Measurements from ENCODE around the gene HPS5.
"Not testable (repeated sequence)": the region's sequence is repeated elsewhere in the genome, so short reads cannot be mapped to it uniquely, and the experiment has no call there.

HPS5 gene

GRCh38 chr11:18321969-18322711 is at the start of gene HPS5, which contains the start of gene GTF2H1:
Gene HPS5, minus strand, starts transcription at chr11:18322140. Its CDS starts 4,282 bp downstream, at chr11:18317858.
Gene GTF2H1, plus strand, starts transcription at chr11:18322567. Its CDS starts 10,508 bp downstream, at chr11:18333075.
- peak; percentile 86 to 92 for DNase-seq (ENCODE audit: low read depth in 2 of 2)

GRCh38 chr11:18371279-18371678 is 49.3 kb upstream of the HPS5 start:
- no peak for DNase-seq (ENCODE audit: low read depth in 2 of 2)

- no peak for DNase-seq (ENCODE audit: low read depth in 2 of 2)
These were observed 47.5 kb upstream of the HPS5 start for GRCh38 chr11:18369398-18369797.

GRCh38 chr11:18368221-18368620 is 46.3 kb upstream of the HPS5 start:
- no peak for DNase-seq (ENCODE audit: low read depth in 2 of 2)

- DNase-seq (ENCODE audit: low read depth in 2 of 2): no peak
These were observed 45.5 kb upstream of the HPS5 start for GRCh38 chr11:18367431-18367830.

GRCh38 chr11:18366286-18366685 is 44.3 kb upstream of the HPS5 start:
- DNase-seq (ENCODE audit: low read depth in 2 of 2): no peak

GRCh38 chr11:18365741-18366140 is 43.8 kb upstream of the HPS5 start:
- no peak for DNase-seq (ENCODE audit: low read depth in 2 of 2)

- no peak for DNase-seq (ENCODE audit: low read depth in 2 of 2)
These were observed 42.6 kb upstream of the HPS5 start for GRCh38 chr11:18364495-18365073.

- DNase-seq (ENCODE audit: low read depth in 2 of 2): no peak
These were observed 39.2 kb upstream of the HPS5 start for GRCh38 chr11:18361154-18361553.

GRCh38 chr11:18358646-18359045 is 36.7 kb upstream of the HPS5 start:
- no peak for DNase-seq (ENCODE audit: low read depth in 2 of 2)

GRCh38 chr11:18352581-18352980 is 30.6 kb upstream of the HPS5 start:
- DNase-seq (ENCODE audit: low read depth in 2 of 2): no peak

- DNase-seq (ENCODE audit: low read depth in 2 of 2): no peak
These were observed 25.7 kb upstream of the HPS5 start for GRCh38 chr11:18347471-18348125.

GRCh38 chr11:18332891-18333290 is 11.0 kb upstream of the HPS5 start:
- DNase-seq (ENCODE audit: low read depth in 2 of 2): no peak

- DNase-seq (ENCODE audit: low read depth in 2 of 2): no peak
These were observed 10.4 kb upstream of the HPS5 start for GRCh38 chr11:18332302-18332701.

GRCh38 chr11:18330921-18331320 is 9.0 kb upstream of the HPS5 start:
- DNase-seq (ENCODE audit: low read depth in 2 of 2): no peak

- no peak for DNase-seq (ENCODE audit: low read depth in 2 of 2)
These were observed 7.4 kb upstream of the HPS5 start for GRCh38 chr11:18329196-18329870.

- DNase-seq (ENCODE audit: low read depth in 2 of 2): no peak
These were observed 2.4 kb upstream of the HPS5 start for GRCh38 chr11:18324381-18324780.

- not testable (repeated sequence) for DNase-seq (ENCODE audit: low read depth in 2 of 2)
These were observed 1.9 kb upstream of the HPS5 start for GRCh38 chr11:18323881-18324280.

GRCh38 chr11:18322818-18323570 is 1.1 kb upstream of the HPS5 start:
- no peak for DNase-seq (ENCODE audit: low read depth in 2 of 2)

- DNase-seq (ENCODE audit: low read depth in 2 of 2): no peak
These were observed 367 bp downstream of the HPS5 start for GRCh38 chr11:18321578-18321968.

- no peak for DNase-seq (ENCODE audit: low read depth in 2 of 2)
These were observed 1.3 kb downstream of the HPS5 start for GRCh38 chr11:18320617-18321016.

- DNase-seq (ENCODE audit: low read depth in 2 of 2): no peak
These were observed 2.0 kb downstream of the HPS5 start for GRCh38 chr11:18319914-18320313.

All from stimulated activated CD4-positive, alpha-beta T cell treated with anti-CD3 and anti-CD28 coated beads, Interleukin-12 subunit alpha, Interleukin-12 subunit beta, amount 100 ng/mL, for 24 hours (primary cell).